ENCODE measurements around the gene ANGPTL2. TPM values are rescaled to one million over a fixed set of nuclear protein-coding genes. Genes with fewer than 3 reads are reported as not detected.

ANGPTL2 gene
- total RNA-seq, 2 experiments from 2014 or later: not detected

DNA sequence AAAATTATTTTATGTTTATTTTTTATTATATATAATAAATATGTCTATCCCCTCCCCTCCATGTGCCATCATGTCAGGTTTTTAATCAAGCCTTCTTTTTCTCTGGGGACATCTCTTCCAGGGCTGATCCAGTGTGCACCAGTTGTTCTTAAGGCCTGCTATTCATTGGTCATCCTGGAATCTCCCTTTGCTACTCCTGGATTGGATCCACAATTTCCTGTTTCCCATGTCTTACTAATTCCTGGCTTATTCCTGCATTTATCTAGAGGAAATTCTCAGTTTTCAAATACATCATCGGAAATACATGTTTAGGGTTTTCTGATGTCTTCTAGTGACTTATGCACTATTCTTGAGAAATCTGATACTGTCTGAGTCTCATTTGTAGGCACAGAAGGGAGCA is 56.8 kb downstream of the ANGPTL2 start:
- Mint-ChIP-seq H3K4me1 (ENCODE audit: low read depth) (no peaks in the 10 kb centered on the region), H3K27ac (no peak overlapping the region), H3K27me3 (no peaks in the 10 kb centered on the region), H3K9me3 (no peaks in the 10 kb centered on the region), H3K4me3 (no peak overlapping the region), H3K36me3 (ENCODE audit: low read depth) (no peaks in the 10 kb centered on the region)
- TF ChIP-seq, protein P1, sequence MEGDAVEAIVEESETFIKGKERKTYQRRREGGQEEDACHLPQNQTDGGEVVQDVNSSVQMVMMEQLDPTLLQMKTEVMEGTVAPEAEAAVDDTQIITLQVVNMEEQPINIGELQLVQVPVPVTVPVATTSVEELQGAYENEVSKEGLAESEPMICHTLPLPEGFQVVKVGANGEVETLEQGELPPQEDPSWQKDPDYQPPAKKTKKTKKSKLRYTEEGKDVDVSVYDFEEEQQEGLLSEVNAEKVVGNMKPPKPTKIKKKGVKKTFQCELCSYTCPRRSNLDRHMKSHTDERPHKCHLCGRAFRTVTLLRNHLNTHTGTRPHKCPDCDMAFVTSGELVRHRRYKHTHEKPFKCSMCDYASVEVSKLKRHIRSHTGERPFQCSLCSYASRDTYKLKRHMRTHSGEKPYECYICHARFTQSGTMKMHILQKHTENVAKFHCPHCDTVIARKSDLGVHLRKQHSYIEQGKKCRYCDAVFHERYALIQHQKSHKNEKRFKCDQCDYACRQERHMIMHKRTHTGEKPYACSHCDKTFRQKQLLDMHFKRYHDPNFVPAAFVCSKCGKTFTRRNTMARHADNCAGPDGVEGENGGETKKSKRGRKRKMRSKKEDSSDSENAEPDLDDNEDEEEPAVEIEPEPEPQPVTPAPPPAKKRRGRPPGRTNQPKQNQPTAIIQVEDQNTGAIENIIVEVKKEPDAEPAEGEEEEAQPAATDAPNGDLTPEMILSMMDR (IDR thresholded peaks at IDR 0.05): no peak
- ATAC-seq (no peak), DNase-seq (no peak)
- intact Hi-C loops (cut with micrococcal nuclease): no loop called here
- ChIA-PET POLR2A (no interaction called here), CTCF (no interaction called here)

DNA sequence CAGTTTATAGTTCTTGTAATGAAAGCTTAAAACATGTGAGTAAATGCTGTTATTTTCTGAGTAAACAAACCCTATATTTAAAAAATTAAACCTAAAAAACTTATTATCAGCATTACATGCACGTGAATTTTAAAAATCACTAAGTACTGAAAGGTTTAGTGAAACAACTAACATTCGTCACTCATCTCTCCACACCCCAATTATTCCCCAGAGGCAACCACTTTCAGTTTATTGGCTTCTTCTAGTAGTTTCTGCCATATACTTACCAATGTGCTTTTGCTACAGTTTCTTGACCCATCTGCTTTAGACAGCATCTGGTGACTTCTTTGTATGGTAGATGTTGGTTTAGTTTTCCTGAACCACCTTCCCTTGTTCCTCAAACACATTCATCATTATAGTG is 58.1 kb downstream of the ANGPTL2 start:
- intact Hi-C loops (cut with micrococcal nuclease): no loop called here
- no peaks in the 10 kb centered on the region for H3K36me3 Mint-ChIP-seq (ENCODE audit: low read depth)
- TF ChIP-seq, protein P1 (IDR thresholded peaks at IDR 0.05): no peak
- peaks cover 2% of the 10 kb centered on the region for H3K4me1 Mint-ChIP-seq (ENCODE audit: low read depth)
- no peak for ATAC-seq
- POLR2A ChIA-PET: no interaction called here
- no peak overlapping the region for H3K27ac Mint-ChIP-seq
- H3K27me3 Mint-ChIP-seq: no peaks in the 10 kb centered on the region
- H3K4me3 Mint-ChIP-seq: no peak overlapping the region
- no peak for DNase-seq
- CTCF ChIA-PET: interaction anchor here (0.8 to 1.2 kb wide), 2 partner anchors 129 to 201 kb away, joined by 3 read pairs; no protein-coding TSS in a partner anchor
- no peaks in the 10 kb centered on the region for H3K9me3 Mint-ChIP-seq

DNA sequence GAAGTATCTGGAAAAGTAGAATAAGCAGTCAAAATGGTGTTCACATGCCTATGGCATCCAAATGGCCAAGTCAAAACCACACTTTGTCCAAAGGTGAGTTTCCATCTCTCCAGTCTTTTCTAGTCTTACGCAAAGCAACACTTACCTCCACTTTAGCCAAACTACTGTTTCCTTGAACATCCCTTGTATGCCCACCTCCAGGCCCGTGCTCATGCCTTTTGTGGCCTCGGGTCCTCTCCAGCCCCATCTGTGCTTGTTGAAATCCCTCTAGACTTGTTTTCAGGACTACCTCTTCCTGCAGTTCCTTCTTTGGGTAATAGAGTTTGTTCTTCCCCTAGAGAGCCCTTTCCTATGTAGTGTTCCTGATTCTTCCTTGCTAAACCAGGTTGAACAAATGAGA is 61.0 kb downstream of the ANGPTL2 start:
- no peaks in the 10 kb centered on the region for H3K27me3 Mint-ChIP-seq
- ChIA-PET POLR2A (interaction anchor here (0.9 kb wide), 1 partner anchor 12 kb away, joined by 3 read pairs; no protein-coding TSS in a partner anchor), CTCF (interaction anchor here (2.1 kb wide), 1 partner anchor 121 kb away, joined by 5 read pairs; no protein-coding TSS in a partner anchor)
- TF ChIP-seq, protein P1 (IDR thresholded peaks at IDR 0.05): no peak
- H3K27ac Mint-ChIP-seq: no peak overlapping the region
- DNase-seq: no peak
- H3K9me3 Mint-ChIP-seq: no peaks in the 10 kb centered on the region
- no peaks in the 10 kb centered on the region for H3K36me3 Mint-ChIP-seq (ENCODE audit: low read depth)
- no peak for ATAC-seq
- intact Hi-C loops (cut with micrococcal nuclease): no loop called here
- H3K4me1 Mint-ChIP-seq (ENCODE audit: low read depth): peaks cover 2% of the 10 kb centered on the region
- H3K4me3 Mint-ChIP-seq: no peak overlapping the region

DNA sequence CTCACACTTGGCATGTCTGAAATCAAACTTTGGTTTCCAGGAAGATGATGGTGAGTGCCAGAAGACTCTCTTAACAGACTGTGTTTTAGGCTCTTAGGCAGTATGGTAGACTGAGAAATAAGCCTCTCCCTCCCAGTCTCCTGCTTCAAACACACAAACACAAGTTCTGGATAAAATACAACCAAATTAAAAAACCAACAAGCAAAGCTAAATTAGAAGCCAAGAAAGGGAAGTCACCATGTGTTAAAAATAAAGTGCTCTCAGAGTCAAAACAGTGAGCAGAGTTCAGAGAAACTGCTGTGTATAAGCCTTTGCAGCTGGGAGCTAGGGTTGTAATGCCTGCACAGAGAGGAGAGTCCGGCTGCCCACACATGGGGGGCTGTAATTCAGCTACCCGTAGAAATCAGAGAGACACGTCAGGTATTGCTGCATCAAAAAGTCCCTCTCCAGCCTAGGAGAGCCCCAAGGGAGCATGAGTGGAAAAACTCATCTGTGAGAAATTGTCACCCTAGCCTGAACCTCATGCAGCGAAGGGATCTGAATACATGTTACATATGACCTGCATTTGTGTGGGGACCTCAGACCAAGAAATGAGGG is 62.6 kb downstream of the ANGPTL2 start:
- H3K27me3 Mint-ChIP-seq: no peaks in the 10 kb centered on the region
- H3K4me1 Mint-ChIP-seq (ENCODE audit: low read depth): peaks cover 2% of the 10 kb centered on the region
- no peak overlapping the region for H3K4me3 Mint-ChIP-seq
- TF ChIP-seq, protein P1 (IDR thresholded peaks at IDR 0.05): no peak
- H3K27ac Mint-ChIP-seq: no peak overlapping the region
- DNase-seq: no peak
- no peak for ATAC-seq
- ChIA-PET POLR2A (no interaction called here), CTCF (no interaction called here)
- no peaks in the 10 kb centered on the region for H3K9me3 Mint-ChIP-seq
- intact Hi-C loops (cut with micrococcal nuclease): no loop called here
- no peaks in the 10 kb centered on the region for H3K36me3 Mint-ChIP-seq (ENCODE audit: low read depth)

GRCh38 chr9:127059030-127059429 is 63.4 kb downstream of the ANGPTL2 start:
- H3K27ac Mint-ChIP-seq: no peak overlapping the region
- ATAC-seq: peak; percentile 49

More at GRCh38 chr9:127059030-127059429, 63.4 kb downstream of the ANGPTL2 start:
- H3K27me3 Mint-ChIP-seq: no peaks in the 10 kb centered on the region
- TF ChIP-seq, protein P1 (IDR thresholded peaks at IDR 0.05): no peak
- CTCF ChIA-PET: no interaction called here
- H3K9me3 Mint-ChIP-seq: no peaks in the 10 kb centered on the region
- POLR2A ChIA-PET: interaction anchor here (1.3 kb wide), 1 partner anchor 10 kb away, joined by 3 read pairs; no protein-coding TSS in a partner anchor
- H3K4me1 Mint-ChIP-seq (ENCODE audit: low read depth): peaks cover 2% of the 10 kb centered on the region
- peak; percentile 23 for DNase-seq
- H3K4me3 Mint-ChIP-seq: no peak overlapping the region
- intact Hi-C loops (cut with micrococcal nuclease): no loop called here
- H3K36me3 Mint-ChIP-seq (ENCODE audit: low read depth): no peaks in the 10 kb centered on the region
